ENCODE data around the gene RABL3.
"Not testable (repeated sequence)": the region's sequence is repeated elsewhere in the genome, so short reads cannot be mapped to it uniquely, and the experiment has no call there.

Gene RABL3

GRCh38 chr3:120745466-120745865, 3.1 kb upstream of the RABL3 start:
- no peak for DNase-seq (ENCODE audit: low spot score)

GRCh38 chr3:120743556-120744195, 1.4 kb upstream of the RABL3 start:
- DNase-seq (ENCODE audit: low spot score), result no peak

- DNase-seq (ENCODE audit: low spot score), result no peak
Measured at GRCh38 chr3:120742849-120743365, 591 bp upstream of the RABL3 start.

GRCh38 chr3:120741837-120742197, 499 bp downstream of the RABL3 start:
- no peak for DNase-seq (ENCODE audit: low spot score)

- DNase-seq (ENCODE audit: low spot score), result peak; percentile 16
Measured at GRCh38 chr3:120741320-120741719, 996 bp downstream of the RABL3 start.

GRCh38 chr3:120738006-120738405, 4.3 kb downstream of the RABL3 start:
- not testable (repeated sequence) for DNase-seq (ENCODE audit: low spot score)

- DNase-seq (ENCODE audit: low spot score), result no peak
Measured at GRCh38 chr3:120730576-120731542, 11.5 kb downstream of the RABL3 start.

GRCh38 chr3:120726791-120727190, 15.5 kb downstream of the RABL3 start:
- no peak for DNase-seq (ENCODE audit: low spot score)

- not testable (repeated sequence) for DNase-seq (ENCODE audit: low spot score)
Measured at GRCh38 chr3:120719167-120719834, 23.0 kb downstream of the RABL3 start.

GRCh38 chr3:120713262-120713661, 29.1 kb downstream of the RABL3 start:
- no peak for DNase-seq (ENCODE audit: low spot score)

GRCh38 chr3:120710369-120710768, 31.9 kb downstream of the RABL3 start:
- DNase-seq (ENCODE audit: low spot score), result no peak

GRCh38 chr3:120708408-120708807, 33.9 kb downstream of the RABL3 start:
- DNase-seq (ENCODE audit: low spot score), result no peak

GRCh38 chr3:120706950-120707349, 35.4 kb downstream of the RABL3 start:
- no peak for DNase-seq (ENCODE audit: low spot score)

GRCh38 chr3:120705884-120706582, 36.3 kb downstream of the RABL3 start:
- no peak for DNase-seq (ENCODE audit: low spot score)

- DNase-seq (ENCODE audit: low spot score), result no peak
Measured at GRCh38 chr3:120699333-120699732, 43.0 kb downstream of the RABL3 start.

GRCh38 chr3:120693439-120694171, 48.7 kb downstream of the RABL3 start:
- no peak for DNase-seq (ENCODE audit: low spot score)

GRCh38 chr3:120689395-120689794, 52.9 kb downstream of the RABL3 start:
- no peak for DNase-seq (ENCODE audit: low spot score)

GRCh38 chr3:120688121-120688520, 54.2 kb downstream of the RABL3 start:
- DNase-seq (ENCODE audit: low spot score), result peak; percentile 59

GRCh38 chr3:120685411-120685810, 56.9 kb downstream of the RABL3 start:
- DNase-seq (ENCODE audit: low spot score), result no peak

GRCh38 chr3:120684896-120685295, 57.4 kb downstream of the RABL3 start:
- no peak for DNase-seq (ENCODE audit: low spot score)

- DNase-seq (ENCODE audit: low spot score), result no peak
Measured at GRCh38 chr3:120683671-120684301, 58.5 kb downstream of the RABL3 start.

Measured in NAMALWA (cell line).